ENCODE data around the gene RPRML. TPM values are rescaled to one million over a fixed set of nuclear protein-coding genes. Genes with fewer than 3 reads are reported as not detected.

The RPRML gene
- total RNA-seq, result not detected in 2 replicates

DNA sequence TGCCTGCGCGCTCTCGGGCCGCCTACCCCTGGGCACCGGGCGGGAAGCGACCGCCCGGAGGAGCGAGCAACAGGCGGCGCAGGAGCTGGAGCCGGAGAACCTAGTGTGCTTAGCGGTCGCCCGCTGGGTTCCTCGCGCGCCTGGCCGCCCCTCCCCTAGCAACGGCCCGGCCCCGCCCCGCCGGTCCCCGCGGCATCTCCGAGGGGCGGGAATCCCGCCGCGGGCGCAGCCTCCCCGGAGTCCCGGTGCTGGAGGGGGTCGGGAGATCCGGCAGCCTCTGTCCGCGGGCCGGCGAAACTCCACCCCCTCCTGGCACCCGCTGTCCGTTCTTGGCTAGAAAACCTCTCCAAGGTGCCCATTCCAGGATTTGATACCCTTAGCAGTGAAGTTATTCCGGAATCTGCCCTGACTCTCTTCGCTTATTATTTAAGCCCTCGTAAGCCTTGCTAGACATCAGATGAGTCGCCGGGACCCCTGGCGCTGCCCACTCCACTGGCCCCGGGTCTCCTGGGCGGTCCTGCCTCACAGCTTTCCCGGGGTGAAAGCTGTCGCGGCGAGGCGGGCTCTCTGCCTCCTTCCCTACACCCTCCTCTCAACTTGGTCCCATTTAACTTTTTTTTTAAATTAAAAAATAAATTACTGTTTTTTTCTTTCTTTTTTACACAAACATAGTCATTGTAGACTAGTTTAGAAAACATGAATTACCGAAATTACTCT lies at the start of gene RPRML:
Gene RPRML, minus strand, starts transcription at position 107 of the 717 bp plus-strand sequence. CDS start 246 bp downstream, outside the sequence.

Other genes starting within 250 kb of the RPRML start
- gene WNT3, start 160.6 kb downstream of the RPRML start, total RNA-seq, result 0.50 and 1.3 TPM in 2 replicates
- not detected in 2 replicates for gene WNT9B, start 127.7 kb downstream of the RPRML start, total RNA-seq
- gene GOSR2, start 56.1 kb downstream of the RPRML start, total RNA-seq, result 25.9 and 34.0 TPM in 2 replicates
- 51.6 and 66.2 TPM in 2 replicates for gene CDC27, start 210.0 kb upstream of the RPRML start, total RNA-seq
- not detected in 2 replicates for gene MYL4, start 230.1 kb upstream of the RPRML start, total RNA-seq

Data from bronchus fibroblast of lung (primary cell).